HCT116 (cell line): ENCODE data around the gene CENPP. TPM values are rescaled to one million over a fixed set of nuclear protein-coding genes. Genes with fewer than 3 reads are reported as not detected.

Experiments used
- ATAC-seq: fragments of 200-7000 bp; cut with Tn5 transposase; 2 replicates; pipeline ENCODE4 v1.9.1; 2020; ENCODE audit warnings: mild to moderate bottlenecking, moderate library complexity
- BruUV-seq: library from RNA; stranded (reverse); fragments of 400-500 nt; replicated peaks from 2 replicates; lab custom pipeline; 2021; lab: Mats Ljungman, UMichigan
- CTCF ChIA-PET: fragments of 300-600 bp; sonication (Branson Sonifier 250); formaldehyde crosslinking; loops from one replicate; lab custom pipeline; 2021; ENCODE audit warnings: antibody characterized with exemption; lab: Charles Lee
- POLR2A ChIA-PET: fragments of 300-600, 350-600 bp; sonication (Branson Sonifier 250); formaldehyde crosslinking; loops from one replicate; lab custom pipeline; 2021; ENCODE audit warnings: antibody characterized with exemption; lab: Charles Lee
- RAD21 ChIA-PET, 2 experiments: fragments of 300-600 bp; sonication (Branson Sonifier 250); formaldehyde crosslinking; loops; one replicate each; lab custom pipeline; 2023; ENCODE audit warnings: low total read pairs in 2 of 2; ENCODE audit not compliant: uncharacterized antibody in 2 of 2, unreplicated experiment in 2 of 2, low non-redundant PET in 1 of 2; lab: Charles Lee
- DNase-seq: peaks from one replicate; pipeline ENCODE4 v3.0.0-alpha.2; 2010; ENCODE audit warnings: low read depth, low spot score
- H2AFZ ChIP-seq: fragments of 200-600 bp; shearing (Covaris generic), sonication (generic); 2 replicates; pipeline ENCODE4 v1.6.1; 2017; ENCODE audit warnings: low read depth, mixed run types, mixed read lengths, antibody characterized with exemption, low read length; ENCODE audit not compliant: poor library complexity, severe bottlenecking
- H3K27ac ChIP-seq: 2 replicates; pipeline ENCODE4 v1.5.1; 2012; ENCODE audit warnings: low read depth, low read length
- H3K27me3 ChIP-seq: fragments of 200-600 bp; sonication (generic); 2 replicates; pipeline ENCODE4 v1.6.1; 2016; ENCODE audit warnings: mixed run types, low read length, mixed read lengths; ENCODE audit not compliant: insufficient read depth
- H3K36me3 ChIP-seq, 2 experiments: fragments of 200-500 bp in 1 of 2; fragments of 200-600 bp in 1 of 2; sonication (Bioruptor generic) in 1 of 2; sonication (generic) in 1 of 2; 2 replicates each; pipeline versions ENCODE4 v1.5.1 to v1.6.1; 2014 to 2016; ENCODE audit warnings: low read length in 2 of 2, inconsistent platforms in 1 of 2, mixed read lengths in 1 of 2, mixed run types in 1 of 2; ENCODE audit not compliant: insufficient read depth in 2 of 2, control insufficient read depth in 1 of 2
- H3K4me1 ChIP-seq, 2 experiments: fragments of 200-600 bp in 1 of 2; sonication (generic) in 1 of 2; 2 replicates each; pipeline versions ENCODE4 v1.5.1 to v1.6.1; 2012 to 2017; ENCODE audit warnings: low read length in 2 of 2, inconsistent platforms in 1 of 2, mild to moderate bottlenecking in 1 of 2, mixed read lengths in 1 of 2, mixed run types in 1 of 2, moderate library complexity in 1 of 2; ENCODE audit not compliant: insufficient read depth in 2 of 2, control insufficient read depth in 1 of 2
- H3K4me2 ChIP-seq: fragments of 200-600 bp; sonication (generic); 2 replicates; pipeline ENCODE4 v1.6.1; 2017; ENCODE audit warnings: mixed run types, low read length, mixed read lengths
- H3K4me3 ChIP-seq, 2 experiments: fragments of 200-600 bp in 1 of 2; sonication (generic) in 1 of 2; replicated peaks in 1 of 2; 2 replicates each; pipeline ENCODE4 v1.5.1; 2011 to 2016; ENCODE audit warnings: low read length in 2 of 2, control low read depth in 1 of 2, low read depth in 1 of 2, mild to moderate bottlenecking in 1 of 2, mixed read lengths in 1 of 2, mixed run types in 1 of 2
- H3K79me2 ChIP-seq: fragments of 200-600 bp; sonication (generic); 2 replicates; pipeline ENCODE4 v1.6.1; 2017; ENCODE audit warnings: mild to moderate bottlenecking, mixed run types, low read length, moderate library complexity, mixed read lengths; ENCODE audit not compliant: insufficient read depth
- H3K9ac ChIP-seq: fragments of 200-600 bp; sonication (generic); 2 replicates; pipeline ENCODE4 v1.6.1; 2016; ENCODE audit warnings: low read length, mixed read lengths
- H3K9me2 ChIP-seq: fragments of 200-600 bp; sonication (generic), shearing (Covaris generic); 2 replicates; pipeline ENCODE4 v1.6.1; 2017; ENCODE audit warnings: mixed run types, mild to moderate bottlenecking, moderate library complexity; ENCODE audit not compliant: insufficient read depth
- H3K9me3 ChIP-seq, 2 experiments: fragments of 200-500 bp in 1 of 2; fragments of 200-600 bp in 1 of 2; sonication (Bioruptor generic) in 1 of 2; sonication (generic) in 1 of 2; 2 replicates each; pipeline ENCODE4 v1.6.1; 2014 to 2017; ENCODE audit warnings: low read length in 2 of 2, mixed read lengths in 2 of 2, inconsistent platforms in 1 of 2, low read depth in 1 of 2, mild to moderate bottlenecking in 1 of 2, mixed run types in 1 of 2, moderate library complexity in 1 of 2; ENCODE audit not compliant: control insufficient read depth in 1 of 2, insufficient read depth in 1 of 2
- H4K20me1 ChIP-seq: fragments of 200-600 bp; sonication (generic), shearing (Covaris generic); 2 replicates; pipeline ENCODE4 v1.6.1; 2017; ENCODE audit warnings: mixed run types, mild to moderate bottlenecking, moderate library complexity; ENCODE audit not compliant: insufficient read depth
- ATF3 ChIP-seq: IDR thresholded peaks from 2 replicates; pipeline ENCODE4 v1.6.1; 2012
- CEBPB ChIP-seq: IDR thresholded peaks from 2 replicates; pipeline ENCODE4 v1.6.1; 2012; ENCODE audit warnings: low read depth
- EZH2 ChIP-seq: fragments of 200-600 bp; sonication (generic); IDR thresholded peaks from 2 replicates; pipeline ENCODE4 v1.6.1; 2017; ENCODE audit warnings: antibody characterized with exemption, mixed run types
- JUND ChIP-seq: IDR thresholded peaks from 2 replicates; pipeline ENCODE4 v1.6.1; 2012
- YY1 ChIP-seq: IDR thresholded peaks from 2 replicates; pipeline ENCODE4 v1.6.1; 2011; ENCODE audit warnings: low read length, low read depth, moderate library complexity, mild to moderate bottlenecking; ENCODE audit not compliant: insufficient replicate concordance; ENCODE audit errors: extremely low read depth
- ZBTB33 ChIP-seq: IDR thresholded peaks from 2 replicates; pipeline ENCODE4 v1.6.1; 2011; ENCODE audit warnings: mild to moderate bottlenecking, low read length, moderate library complexity; ENCODE audit not compliant: insufficient replicate concordance; ENCODE audit errors: extremely low read depth
- ZFX ChIP-seq: fragments of 450-650 bp; IDR thresholded peaks from 2 replicates; pipeline ENCODE4 v1.6.1; 2017
- intact Hi-C: fragments of 100-400 bp; cut with micrococcal nuclease; formaldehyde crosslinking; loops from 2 replicates; pipeline ENCODE4 v1.10.0; 2022
- total RNA-seq: library from RNA; stranded (reverse); gene quantifications from one replicate; pipeline ENCODE4 v1.2.1, GENCODE V29; 2021; ENCODE audit not compliant: unreplicated experiment
- TF ChIP-seq, protein P1 (sequence below): IDR thresholded peaks from 2 replicates; pipeline ENCODE4 v1.6.1; 2012

The CENPP gene
- total RNA-seq, 1 experiment from 2014 or later, result 7.0 TPM

DNA sequence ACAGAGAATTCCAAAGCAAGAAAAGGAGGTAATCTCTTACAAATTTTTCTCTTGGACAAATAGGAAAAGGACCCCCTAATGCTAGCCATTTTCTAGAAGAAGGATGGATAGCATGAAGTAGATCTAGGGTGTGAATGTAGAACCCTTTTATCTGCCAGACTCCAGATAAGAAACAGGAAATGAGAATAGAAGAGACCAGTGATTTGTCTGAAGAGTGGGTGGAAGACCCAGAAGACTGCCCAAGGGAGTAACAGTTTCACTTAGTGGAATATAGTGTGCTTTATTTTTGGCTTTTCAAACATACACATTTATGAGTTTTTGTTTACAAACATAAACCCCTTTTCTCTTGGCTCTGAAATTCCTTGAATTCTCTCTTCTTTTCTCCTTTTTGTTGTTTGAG, 185.0 kb downstream of the CENPP start:
- Histone ChIP-seq H3K4me3 (no peak overlapping the region), H3K27me3 (no peaks in the 10 kb centered on the region), H3K9ac (no peak overlapping the region), H3K4me1 (peaks cover 0 to 9% of the 10 kb centered on the region in 2 experiments; a peak in 3 of 4 replicates), H3K79me2 (no peaks in the 10 kb centered on the region), H3K27ac (no peak overlapping the region), H2AFZ (no peak overlapping the region), H3K36me3 (no peaks in the 10 kb centered on the region), H3K4me2 (no peak overlapping the region), H4K20me1 (no peaks in the 10 kb centered on the region), H3K9me2 (no peaks in the 10 kb centered on the region), H3K9me3 (no peaks in the 10 kb centered on the region)
- ChIA-PET CTCF (interaction anchor here (1.2 kb wide), 1 partner anchor 9 kb away, joined by 3 read pairs; no protein-coding TSS in a partner anchor), POLR2A (no interaction called here), RAD21 (no interaction called here)
- ATAC-seq (no peak), DNase-seq (no peak)
- no TSS peak for BruUV-seq
- intact Hi-C loops, result no loop called here
- TF ChIP-seq ATF3, result no peak
- TF ChIP-seq YY1, result no peak
- TF ChIP-seq CEBPB, result no peak
- TF ChIP-seq JUND, result no peak
- TF ChIP-seq ZBTB33, result no peak

GRCh38 chr9:92512622-92513021, 186.9 kb downstream of the CENPP start:
- ATAC-seq (no peak), DNase-seq (no peak)
- no peak overlapping the region for H3K4me2 ChIP-seq
- no peaks in the 10 kb centered on the region for H3K9me3 ChIP-seq
- no peak overlapping the region for H3K27ac ChIP-seq
- H3K27me3 ChIP-seq, result no peaks in the 10 kb centered on the region
- no peak overlapping the region for H3K9ac ChIP-seq
- ChIA-PET POLR2A (no interaction called here), RAD21 (no interaction called here), CTCF (no interaction called here)
- no peaks in the 10 kb centered on the region for H4K20me1 ChIP-seq
- H3K4me1 ChIP-seq, result no peaks in the 10 kb centered on the region
- no peaks in the 10 kb centered on the region for H3K79me2 ChIP-seq
- intact Hi-C loops, result no loop called here
- H3K36me3 ChIP-seq, result no peaks in the 10 kb centered on the region
- BruUV-seq, result no TSS peak
- H2AFZ ChIP-seq, result no peak overlapping the region
- H3K9me2 ChIP-seq, result no peaks in the 10 kb centered on the region
- H3K4me3 ChIP-seq, result no peak overlapping the region
- TF ChIP-seq EZH2 (no peak), ATF3 (no peak), ZFX (no peak)
- TF ChIP-seq, protein P1, sequence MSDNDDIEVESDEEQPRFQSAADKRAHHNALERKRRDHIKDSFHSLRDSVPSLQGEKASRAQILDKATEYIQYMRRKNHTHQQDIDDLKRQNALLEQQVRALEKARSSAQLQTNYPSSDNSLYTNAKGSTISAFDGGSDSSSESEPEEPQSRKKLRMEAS, result no peak
- TF ChIP-seq, all 23 proteins: peak for 0
